Measurements from ENCODE around the gene MRM2.

MRM2 gene

DNA sequence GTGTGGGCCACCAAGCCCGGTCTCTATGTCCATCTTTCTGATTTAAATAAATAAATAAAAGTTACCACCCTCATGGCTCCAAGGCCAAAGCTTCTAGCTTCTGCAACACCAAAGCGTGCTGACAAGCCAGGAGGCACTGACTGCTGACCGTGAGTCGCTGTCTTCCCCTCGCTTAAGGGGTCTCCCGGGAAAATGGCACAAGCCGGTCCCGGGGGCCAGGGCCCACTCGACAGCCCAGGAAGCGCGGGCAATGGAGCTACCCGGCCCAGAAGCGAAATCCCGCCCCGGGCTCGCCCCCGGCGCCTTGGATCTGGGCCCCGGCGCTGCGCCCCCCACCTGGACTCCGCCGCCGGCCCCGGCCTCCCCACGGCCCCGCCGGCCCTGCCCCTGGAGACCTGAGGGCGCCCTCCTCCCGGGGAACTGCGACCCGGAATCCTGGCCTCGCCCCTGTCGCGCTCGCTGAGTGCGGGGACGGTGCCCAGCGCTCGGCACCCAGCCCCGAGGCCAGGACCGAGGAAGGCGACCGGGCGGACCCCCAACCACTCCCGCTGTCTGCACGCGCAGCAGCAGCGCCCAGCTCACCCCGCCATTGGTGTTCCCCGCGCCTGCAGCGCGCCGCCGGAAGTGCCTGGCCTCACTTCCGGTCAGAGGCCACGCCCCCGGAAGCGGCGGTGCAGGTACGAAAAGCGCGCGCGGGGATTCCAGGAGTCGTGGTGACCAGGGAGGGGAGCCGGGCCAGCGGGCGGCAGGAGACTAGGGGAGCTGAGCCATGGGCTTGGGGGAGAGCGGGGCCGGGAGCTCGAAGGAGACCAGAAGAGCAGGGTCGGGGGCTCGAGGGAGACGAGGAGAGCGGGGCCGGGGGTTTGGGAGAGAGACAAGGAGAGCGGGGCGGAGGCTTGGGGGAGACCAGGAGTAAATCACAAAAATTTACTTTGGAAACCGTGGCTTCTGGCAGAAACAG, at the start of gene MRM2, which contains the start of gene NUDT1:
TSS of gene MRM2 (minus strand) at position 626 of the 961 bp plus-strand sequence. CDS start at position 590, 36 bp downstream.
TSS of gene NUDT1 (plus strand) at position 647 of the 961 bp plus-strand sequence. CDS start 2,349 bp downstream, outside the sequence.
- DNase-seq: peak; percentile 87
- H3K4me3 Mint-ChIP-seq: peak within 1 kb of the TSS; percentile 96
- no peaks in the 10 kb centered on the region for H3K9me3 Mint-ChIP-seq
- H3K36me3 Mint-ChIP-seq (ENCODE audit: low read depth): peaks cover 72% of the 10 kb centered on the region
- peaks cover 19% of the 10 kb centered on the region for H3K4me1 Mint-ChIP-seq (ENCODE audit: low read depth)
- peak within 1 kb of the TSS; percentile 95 for H3K27ac Mint-ChIP-seq
- no peaks in the 10 kb centered on the region for H3K27me3 Mint-ChIP-seq

DNA sequence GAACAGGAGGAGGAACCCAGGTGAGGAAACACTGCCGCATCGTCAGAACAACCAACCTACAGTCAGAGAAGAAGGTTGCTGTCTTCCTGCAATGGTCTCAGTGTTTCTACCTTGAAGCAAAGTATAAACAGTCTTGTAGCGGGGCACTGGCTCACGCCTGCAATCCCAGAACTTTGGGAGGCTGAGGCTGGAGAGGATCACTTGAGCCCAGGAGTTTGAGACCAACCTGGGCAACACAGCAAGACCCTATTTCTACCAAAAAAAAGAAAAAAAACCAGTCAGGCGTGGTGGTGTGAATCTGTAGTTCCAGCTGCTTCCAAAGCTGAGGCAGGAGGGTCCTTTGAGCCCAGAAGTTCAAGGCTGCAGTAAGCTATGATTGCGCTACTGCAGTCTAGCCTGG, 48.9 kb upstream of the MRM2 start:
- H3K27ac Mint-ChIP-seq: no peak overlapping the region
- DNase-seq: no peak
- no peak overlapping the region for H3K4me3 Mint-ChIP-seq
- H3K36me3 Mint-ChIP-seq (ENCODE audit: low read depth): peaks cover 2% of the 10 kb centered on the region
- no peaks in the 10 kb centered on the region for H3K4me1 Mint-ChIP-seq (ENCODE audit: low read depth)
- no peaks in the 10 kb centered on the region for H3K9me3 Mint-ChIP-seq
- H3K27me3 Mint-ChIP-seq: no peaks in the 10 kb centered on the region

DNA sequence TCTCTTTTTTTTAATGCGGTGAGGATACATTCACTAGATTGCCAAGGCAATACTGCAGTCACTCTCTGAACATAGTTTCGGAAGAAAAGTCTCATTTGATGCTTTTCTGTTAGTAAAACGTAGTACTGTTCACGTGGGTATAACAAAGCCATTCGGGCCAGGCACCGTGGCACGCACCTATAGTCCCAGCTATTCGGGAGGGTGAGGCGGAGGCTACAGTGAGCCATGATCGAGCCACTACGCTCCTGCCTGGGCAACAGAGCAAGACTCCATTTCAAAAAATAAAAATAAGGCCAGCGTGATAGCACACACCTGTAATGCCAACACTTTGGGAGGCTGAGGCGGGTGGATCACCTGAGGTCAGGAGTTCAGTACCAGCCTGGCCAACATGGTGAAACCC, 47.6 kb upstream of the MRM2 start:
- H3K27me3 Mint-ChIP-seq: no peaks in the 10 kb centered on the region
- DNase-seq: no peak
- no peak overlapping the region for H3K4me3 Mint-ChIP-seq
- no peaks in the 10 kb centered on the region for H3K4me1 Mint-ChIP-seq (ENCODE audit: low read depth)
- no peak overlapping the region for H3K27ac Mint-ChIP-seq
- no peaks in the 10 kb centered on the region for H3K9me3 Mint-ChIP-seq
- peaks cover 2% of the 10 kb centered on the region for H3K36me3 Mint-ChIP-seq (ENCODE audit: low read depth)

DNA sequence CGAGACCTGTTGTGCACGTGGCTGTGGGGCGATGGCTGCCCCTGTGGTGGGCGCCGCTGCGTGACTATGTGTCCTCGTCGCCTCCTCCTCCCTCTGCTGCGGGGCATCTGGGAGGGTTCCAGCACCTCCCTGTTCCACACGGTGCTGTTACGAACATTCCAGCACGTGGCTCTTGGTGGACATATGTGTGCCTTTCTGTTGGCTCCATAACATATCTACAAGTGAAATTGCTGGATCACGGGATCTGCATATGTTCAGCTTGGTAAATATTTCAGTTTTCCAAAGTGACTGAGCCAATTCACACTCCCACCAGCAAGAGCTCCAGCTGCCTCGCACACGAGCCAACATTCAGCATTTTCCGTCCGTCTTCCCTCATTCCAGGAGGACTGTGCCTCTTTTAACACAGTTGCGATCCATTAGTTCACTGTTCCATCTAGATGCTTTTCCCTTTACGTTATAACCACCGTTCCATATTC, 47.1 kb upstream of the MRM2 start:
- H3K27ac Mint-ChIP-seq: no peak overlapping the region
- H3K27me3 Mint-ChIP-seq: no peaks in the 10 kb centered on the region
- no peaks in the 10 kb centered on the region for H3K9me3 Mint-ChIP-seq
- H3K4me3 Mint-ChIP-seq: no peak overlapping the region
- H3K4me1 Mint-ChIP-seq (ENCODE audit: low read depth): no peaks in the 10 kb centered on the region
- no peak for DNase-seq
- peaks cover 2% of the 10 kb centered on the region for H3K36me3 Mint-ChIP-seq (ENCODE audit: low read depth)

DNA sequence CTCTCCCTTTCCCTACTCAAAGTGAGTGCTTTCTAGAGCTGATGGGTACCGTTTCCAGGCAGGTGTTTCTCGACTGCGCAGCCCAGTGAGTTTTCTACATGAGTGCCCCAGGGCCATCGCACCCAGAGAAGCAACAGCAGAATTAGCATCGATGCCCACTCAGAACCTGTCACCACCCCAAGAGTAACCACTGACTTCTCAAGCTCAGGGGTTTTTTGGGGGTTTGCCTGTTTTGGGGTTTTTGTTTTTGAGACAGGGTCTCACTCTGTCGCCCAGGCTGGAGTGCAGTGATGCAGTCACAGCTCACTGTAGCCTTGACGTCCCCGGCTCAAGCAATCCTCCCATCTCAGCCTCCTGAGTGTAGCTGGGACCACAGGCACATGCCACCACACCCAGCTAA, 46.5 kb upstream of the MRM2 start:
- H3K27ac Mint-ChIP-seq: no peak overlapping the region

DNA sequence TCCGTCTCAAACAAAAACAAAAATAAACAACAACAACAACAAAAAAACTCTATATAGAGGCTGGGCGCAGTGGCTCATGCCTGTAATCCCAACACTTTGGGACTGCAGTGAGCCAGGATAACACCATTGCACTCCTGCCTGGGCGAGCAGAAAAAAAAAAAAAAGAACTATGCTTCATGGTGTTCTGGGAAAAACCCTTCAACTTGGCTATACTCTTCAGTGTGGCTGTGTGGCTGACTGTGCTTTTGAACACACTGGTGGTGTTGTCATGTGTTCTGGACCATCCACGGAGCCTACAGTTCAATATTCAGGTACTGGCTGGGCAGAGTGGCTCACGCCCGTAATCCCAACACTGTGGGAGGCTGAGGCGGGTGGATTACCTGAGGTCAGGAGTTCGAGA, 45.7 kb upstream of the MRM2 start:
- H3K27ac Mint-ChIP-seq: no peak overlapping the region
- H3K4me1 Mint-ChIP-seq (ENCODE audit: low read depth): no peaks in the 10 kb centered on the region
- H3K9me3 Mint-ChIP-seq: no peaks in the 10 kb centered on the region
- DNase-seq: no peak
- no peaks in the 10 kb centered on the region for H3K27me3 Mint-ChIP-seq
- H3K4me3 Mint-ChIP-seq: no peak overlapping the region
- peaks cover 2% of the 10 kb centered on the region for H3K36me3 Mint-ChIP-seq (ENCODE audit: low read depth)

More for the DNA sequence above, 46.5 kb upstream of the MRM2 start:
- DNase-seq: no peak
- peaks cover 2% of the 10 kb centered on the region for H3K36me3 Mint-ChIP-seq (ENCODE audit: low read depth)
- H3K4me1 Mint-ChIP-seq (ENCODE audit: low read depth): no peaks in the 10 kb centered on the region
- no peaks in the 10 kb centered on the region for H3K9me3 Mint-ChIP-seq
- no peak overlapping the region for H3K4me3 Mint-ChIP-seq
- no peaks in the 10 kb centered on the region for H3K27me3 Mint-ChIP-seq

DNA sequence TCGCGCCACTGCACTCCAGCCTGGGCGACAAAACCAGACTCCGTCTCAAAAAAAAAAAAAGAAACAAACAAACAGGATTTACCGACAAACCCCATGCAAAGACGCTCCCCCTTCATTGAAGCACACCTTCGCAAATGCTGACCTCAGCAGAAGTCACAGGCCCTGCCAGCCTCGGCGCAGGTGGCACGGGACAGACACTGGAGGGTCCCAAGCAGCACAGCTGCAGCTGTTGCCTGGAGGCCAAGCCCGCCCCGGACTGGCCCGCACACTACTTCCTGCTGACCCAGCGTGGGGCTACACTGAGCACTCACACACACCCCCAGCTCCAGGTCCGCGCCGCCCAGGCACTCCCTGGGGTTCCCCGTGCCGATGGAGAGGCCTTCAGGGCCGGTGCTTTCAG, 41.1 kb upstream of the MRM2 start:
- no peak overlapping the region for H3K4me3 Mint-ChIP-seq
- H3K27ac Mint-ChIP-seq: no peak overlapping the region
- peaks cover under 1% of the 10 kb centered on the region for H3K36me3 Mint-ChIP-seq (ENCODE audit: low read depth)
- no peaks in the 10 kb centered on the region for H3K27me3 Mint-ChIP-seq
- no peak for DNase-seq
- H3K9me3 Mint-ChIP-seq: no peaks in the 10 kb centered on the region
- H3K4me1 Mint-ChIP-seq (ENCODE audit: low read depth): peaks cover 5% of the 10 kb centered on the region

DNA sequence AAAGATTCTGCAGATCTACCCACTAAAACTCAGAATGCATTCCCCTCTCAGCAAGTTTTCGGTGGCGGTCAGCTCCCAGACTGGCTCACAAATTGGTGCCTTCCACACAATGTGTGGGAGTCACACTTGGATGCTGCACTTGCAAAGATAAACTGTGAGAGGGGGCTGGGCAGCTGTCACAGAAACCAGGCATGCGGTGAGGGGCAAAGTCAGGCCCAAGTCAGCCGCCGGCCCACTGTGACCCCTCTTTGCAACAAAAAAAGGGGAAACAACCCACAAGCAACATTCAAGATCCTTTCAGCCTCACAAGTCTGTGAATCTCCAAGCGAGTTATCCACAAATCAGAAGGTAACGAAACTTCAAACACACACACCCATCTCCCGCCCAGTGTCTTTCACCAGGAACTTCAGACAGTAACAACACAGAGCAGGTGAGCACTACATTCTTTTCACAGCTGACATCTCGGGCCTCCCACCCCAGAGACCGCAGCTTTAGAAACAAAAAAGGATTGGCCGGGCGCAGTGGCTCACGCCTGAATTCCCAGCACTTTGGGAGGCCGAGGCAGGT, 40.3 kb upstream of the MRM2 start:
- DNase-seq: no peak

DNA sequence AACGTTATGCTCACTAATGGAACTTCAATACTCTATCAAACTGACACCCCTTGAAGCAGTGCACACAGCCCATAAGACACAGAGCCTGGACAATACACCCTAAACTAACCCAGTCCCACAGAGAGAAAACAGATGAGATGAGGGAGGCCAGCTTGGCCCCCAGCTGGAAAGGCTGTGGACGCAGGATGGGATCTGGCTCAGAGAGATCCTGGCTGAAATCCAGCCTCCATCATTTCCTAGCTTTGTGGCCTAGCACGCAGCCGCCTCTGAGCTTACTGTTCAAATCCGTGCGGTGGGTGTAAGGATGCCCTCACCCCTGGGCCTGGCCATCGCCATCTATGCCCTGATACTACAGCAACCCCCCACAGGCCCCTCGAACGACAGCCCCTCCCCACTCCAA, 39.5 kb upstream of the MRM2 start:
- no peak overlapping the region for H3K4me3 Mint-ChIP-seq
- H3K9me3 Mint-ChIP-seq: no peaks in the 10 kb centered on the region
- peaks cover 11% of the 10 kb centered on the region for H3K36me3 Mint-ChIP-seq (ENCODE audit: low read depth)
- H3K27me3 Mint-ChIP-seq: no peaks in the 10 kb centered on the region
- DNase-seq: no peak
- H3K4me1 Mint-ChIP-seq (ENCODE audit: low read depth): peaks cover 5% of the 10 kb centered on the region
- no peak overlapping the region for H3K27ac Mint-ChIP-seq

More for the DNA sequence above, 40.3 kb upstream of the MRM2 start:
- Mint-ChIP-seq H3K4me3 (no peak overlapping the region), H3K4me1 (ENCODE audit: low read depth) (peaks cover 5% of the 10 kb centered on the region), H3K27ac (no peak overlapping the region), H3K9me3 (no peaks in the 10 kb centered on the region), H3K27me3 (no peaks in the 10 kb centered on the region), H3K36me3 (ENCODE audit: low read depth) (peaks cover 5% of the 10 kb centered on the region)

DNA sequence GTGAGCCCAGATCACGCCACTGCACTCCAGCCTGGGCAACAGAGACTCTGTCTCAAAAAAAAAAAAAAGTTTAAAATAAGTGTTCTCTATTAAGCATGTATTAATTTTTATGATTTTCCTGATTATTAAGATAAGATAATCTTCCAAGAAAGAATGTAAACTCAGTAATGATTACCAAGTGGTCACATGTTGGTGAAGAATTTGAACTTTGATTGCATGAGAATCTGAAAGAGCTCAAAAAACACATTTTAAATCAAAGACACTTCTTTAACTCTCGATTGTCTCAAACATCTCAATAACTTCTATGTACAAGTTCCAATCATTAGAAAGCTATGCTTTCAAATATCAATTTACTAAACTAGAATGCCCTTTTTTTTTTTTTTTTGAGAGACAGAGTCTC, 38.4 kb upstream of the MRM2 start:
- DNase-seq: no peak
- no peak overlapping the region for H3K27ac Mint-ChIP-seq
- H3K4me1 Mint-ChIP-seq (ENCODE audit: low read depth): peaks cover 5% of the 10 kb centered on the region
- no peak overlapping the region for H3K4me3 Mint-ChIP-seq
- H3K36me3 Mint-ChIP-seq (ENCODE audit: low read depth): peaks cover 11% of the 10 kb centered on the region
- no peaks in the 10 kb centered on the region for H3K9me3 Mint-ChIP-seq
- no peaks in the 10 kb centered on the region for H3K27me3 Mint-ChIP-seq

DNA sequence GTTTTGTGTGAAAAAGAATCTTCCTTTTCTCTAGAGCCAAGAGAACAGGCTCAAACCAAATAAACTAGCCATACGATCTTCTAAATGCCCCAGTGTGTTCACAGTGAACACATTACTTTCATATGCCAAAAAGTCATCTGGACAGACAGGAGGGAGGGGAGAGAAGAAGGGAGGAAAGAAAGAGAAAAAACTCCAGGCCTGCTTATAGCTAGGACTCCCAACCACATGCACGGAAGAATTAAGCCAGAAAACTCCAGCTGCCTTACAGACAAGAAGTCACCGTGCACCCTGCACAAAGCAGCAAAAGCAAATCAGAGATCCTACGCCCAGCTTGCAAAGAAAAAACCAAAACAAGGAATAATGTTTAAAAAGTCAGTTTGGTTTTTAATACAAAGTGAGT, 37.9 kb upstream of the MRM2 start:
- Mint-ChIP-seq H3K36me3 (ENCODE audit: low read depth) (peaks cover 17% of the 10 kb centered on the region), H3K4me1 (ENCODE audit: low read depth) (peaks cover 5% of the 10 kb centered on the region), H3K27ac (peak overlapping the region; percentile 7), H3K9me3 (no peaks in the 10 kb centered on the region), H3K27me3 (no peaks in the 10 kb centered on the region), H3K4me3 (no peak overlapping the region)
- DNase-seq: no peak

DNA sequence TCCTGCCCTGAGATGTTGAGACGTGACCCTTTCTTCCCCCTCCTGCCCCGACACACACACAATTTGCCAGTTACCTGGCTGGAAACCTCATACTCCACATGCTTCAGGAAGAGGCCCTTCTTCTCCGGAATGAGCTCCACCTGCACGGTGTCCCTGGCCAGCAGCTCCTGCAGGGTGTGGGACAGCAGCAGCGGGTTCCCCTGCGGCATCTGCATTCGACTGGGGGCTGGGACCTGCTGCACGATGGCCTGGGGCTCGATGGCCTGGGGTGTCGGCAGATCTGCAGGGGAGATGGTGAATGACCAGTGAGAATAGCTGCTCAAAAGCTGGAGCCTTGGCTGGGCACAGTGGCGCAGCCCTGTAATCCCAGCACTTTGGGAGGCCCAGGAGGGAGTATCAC, 36.0 kb upstream of the MRM2 start:
- Mint-ChIP-seq H3K4me1 (ENCODE audit: low read depth) (peaks cover 5% of the 10 kb centered on the region), H3K4me3 (no peak overlapping the region), H3K36me3 (ENCODE audit: low read depth) (peaks cover 25% of the 10 kb centered on the region), H3K9me3 (no peaks in the 10 kb centered on the region), H3K27me3 (no peaks in the 10 kb centered on the region), H3K27ac (no peak overlapping the region)
- DNase-seq: no peak

DNA sequence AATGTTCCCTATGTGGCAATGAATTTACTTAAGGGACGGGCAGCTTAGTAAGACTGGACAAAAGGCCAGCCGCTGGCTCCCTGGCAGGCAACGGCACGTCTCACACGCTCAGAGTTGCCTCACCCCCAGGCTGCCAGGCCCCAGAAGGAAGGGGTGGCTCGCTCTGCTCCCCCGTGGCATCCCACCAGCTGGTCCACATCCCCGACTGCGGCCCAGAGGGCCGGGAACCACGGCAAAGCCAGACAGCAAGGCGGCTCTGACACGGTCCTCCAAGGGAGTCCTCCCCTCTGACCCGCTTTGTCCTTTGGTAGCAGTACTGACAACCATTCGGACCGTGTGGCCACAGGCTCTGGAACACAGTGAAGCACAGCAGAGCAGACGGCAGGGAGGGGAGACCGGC, 34.1 kb upstream of the MRM2 start:
- Mint-ChIP-seq H3K27me3 (no peaks in the 10 kb centered on the region), H3K4me3 (no peak overlapping the region), H3K4me1 (ENCODE audit: low read depth) (peaks cover 5% of the 10 kb centered on the region), H3K36me3 (ENCODE audit: low read depth) (peaks cover 37% of the 10 kb centered on the region), H3K27ac (no peak overlapping the region), H3K9me3 (no peaks in the 10 kb centered on the region)
- DNase-seq: no peak

DNA sequence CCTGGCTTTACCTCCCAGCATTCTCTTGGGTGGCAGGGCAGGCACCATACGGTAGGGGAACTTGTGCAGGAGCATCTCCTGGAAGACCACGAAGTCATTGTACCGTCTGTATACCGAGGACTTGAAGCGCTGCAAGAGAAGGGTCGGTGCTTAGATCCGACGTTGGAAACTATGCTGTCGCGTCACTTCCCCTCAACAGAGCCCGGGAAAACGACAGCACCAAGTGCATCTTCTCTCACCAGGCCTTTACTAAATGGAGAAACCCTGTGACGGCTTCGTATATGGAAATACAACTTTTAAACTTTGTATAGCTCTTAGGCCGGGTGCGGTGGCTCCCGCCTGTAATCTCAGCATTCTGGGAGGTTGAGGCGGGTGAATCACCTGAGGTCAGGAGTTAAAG, 33.1 kb upstream of the MRM2 start:
- H3K9me3 Mint-ChIP-seq: no peaks in the 10 kb centered on the region
- peaks cover 5% of the 10 kb centered on the region for H3K4me1 Mint-ChIP-seq (ENCODE audit: low read depth)
- H3K36me3 Mint-ChIP-seq (ENCODE audit: low read depth): peaks cover 38% of the 10 kb centered on the region
- H3K4me3 Mint-ChIP-seq: no peak overlapping the region
- no peaks in the 10 kb centered on the region for H3K27me3 Mint-ChIP-seq
- no peak overlapping the region for H3K27ac Mint-ChIP-seq
- DNase-seq: no peak

DNA sequence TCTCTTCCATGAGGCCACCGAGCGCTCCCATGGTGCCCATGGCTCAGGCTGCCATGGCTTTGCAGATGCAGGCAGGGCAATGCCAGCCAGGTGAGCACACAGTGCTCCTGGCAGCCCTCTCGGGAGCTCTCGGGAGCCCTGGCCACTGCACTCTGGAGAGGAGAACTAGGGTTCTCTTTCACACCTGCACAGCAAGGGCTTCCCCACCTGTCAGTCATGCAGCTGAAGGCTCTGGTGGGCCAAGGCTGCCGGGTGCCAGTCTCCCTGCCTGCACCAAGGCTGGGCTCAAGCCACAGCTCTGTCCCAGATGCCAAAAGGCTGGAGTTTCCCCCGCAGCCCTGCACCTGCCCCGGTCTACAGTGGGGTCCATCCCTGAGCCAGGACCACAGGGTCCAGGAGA, 32.7 kb upstream of the MRM2 start:
- Mint-ChIP-seq H3K4me3 (no peak overlapping the region), H3K36me3 (ENCODE audit: low read depth) (peaks cover 39% of the 10 kb centered on the region), H3K4me1 (ENCODE audit: low read depth) (peaks cover under 1% of the 10 kb centered on the region), H3K27me3 (no peaks in the 10 kb centered on the region), H3K27ac (no peak overlapping the region), H3K9me3 (no peaks in the 10 kb centered on the region)
- DNase-seq: no peak

Measured in activated T-cell treated with anti-CD3 and anti-CD28 coated beads, Interleukin-2, amount 50 U/mL, for 24 hours (primary cell).